ENCODE results near the gene TBC1D5. TPM values are rescaled to one million over a fixed set of nuclear protein-coding genes. Genes with fewer than 3 reads are reported as not detected.

The TBC1D5 gene
- polyA plus RNA-seq, 1 experiment = 27.0 TPM

DNA sequence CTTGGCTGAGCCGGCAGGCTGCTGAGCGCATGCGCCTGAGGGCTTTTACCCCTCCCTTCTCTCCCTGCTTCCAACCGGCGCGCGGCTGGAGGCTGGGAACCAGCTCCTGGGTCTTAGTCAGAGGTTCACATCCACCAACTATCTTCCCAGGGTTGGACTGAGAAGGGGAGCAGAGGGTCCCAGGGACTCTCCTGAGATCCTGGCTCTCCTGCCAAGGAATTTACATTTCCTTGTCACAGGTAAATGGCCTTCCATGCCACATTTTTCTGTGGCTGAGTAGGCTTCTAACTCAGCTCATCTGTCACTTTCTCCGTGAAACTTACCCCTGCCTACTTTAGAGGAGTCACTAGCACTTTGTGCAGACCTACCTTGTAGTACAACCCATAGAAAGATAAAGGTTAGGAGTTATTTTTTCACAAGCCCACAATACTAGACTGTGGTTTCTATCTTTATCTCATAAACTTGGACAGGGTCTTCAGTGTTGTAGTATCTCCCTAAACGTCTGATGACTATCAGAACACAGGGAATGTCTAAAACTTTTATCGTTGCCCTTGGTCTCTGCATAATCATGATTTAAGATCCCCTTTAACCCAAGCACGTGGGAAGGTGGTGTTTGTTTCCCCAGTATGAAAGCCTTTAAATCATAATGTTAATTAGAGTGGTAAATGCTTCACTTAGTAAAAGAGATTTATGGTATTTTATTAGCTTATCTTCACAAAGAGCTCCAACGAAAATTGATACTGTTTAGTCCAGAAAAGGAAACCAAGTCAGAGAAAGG lies 638 bp upstream of the TBC1D5 start:
- Histone ChIP-seq H3K4me3 (ENCODE audit: low read depth, low read length) (peak overlapping the region; percentile 82), H3K36me3 (ENCODE audit: control insufficient read depth, insufficient read depth, low read length) (no peaks in the 10 kb centered on the region), H3K27me3 (ENCODE audit: control insufficient read depth, insufficient read depth, low read length) (no peaks in the 10 kb centered on the region)
- DNase-seq (ENCODE audit: low read depth) = no peak
- ChIA-PET POLR2A (interaction anchor here (0.7 to 1.0 kb wide), 2 partner anchors 66 to 98 kb away, joined by 3 read pairs; no protein-coding TSS in a partner anchor), CTCF (interaction anchor here (1.7 to 2.4 kb wide), 2 partner anchors 68 to 98 kb away, joined by 5 to 7 read pairs; no protein-coding TSS in a partner anchor)
- no peak for TF ChIP-seq CTCF (IDR thresholded peaks at IDR 0.05; ENCODE audit: insufficient read depth, low read depth, low read length)

DNA sequence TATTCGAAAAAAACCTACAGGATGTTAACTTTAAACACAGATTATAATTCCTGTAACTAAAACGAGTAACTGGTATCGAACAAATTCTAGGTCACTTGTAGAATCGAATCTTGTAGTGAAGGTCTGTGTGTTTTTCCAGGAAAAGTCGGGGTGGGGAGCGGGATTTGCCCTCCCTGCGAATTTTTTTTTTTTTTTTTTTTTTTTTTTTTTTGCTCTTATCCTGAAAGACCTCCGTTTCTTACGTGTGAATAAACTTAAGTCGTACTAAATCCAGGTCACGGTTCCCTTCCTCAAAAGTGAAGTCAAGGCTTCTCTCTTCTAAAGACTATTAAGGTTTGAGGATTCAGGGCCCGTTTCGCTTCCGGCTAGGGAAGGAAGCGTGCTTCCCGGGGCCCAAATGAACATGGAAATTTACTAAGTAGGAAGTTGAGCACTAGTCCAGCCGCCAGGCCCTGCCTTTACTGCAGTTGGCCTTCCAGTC lies 770 bp downstream of the TBC1D5 start:
- no peaks in the 10 kb centered on the region for H3K36me3 ChIP-seq (ENCODE audit: control insufficient read depth, insufficient read depth, low read length)
- CTCF ChIA-PET = interaction anchor here (1.0 to 2.4 kb wide), 3 partner anchors 21 to 114 kb away, joined by 3 to 7 read pairs (median 3); no protein-coding TSS in a partner anchor
- H3K27me3 ChIP-seq (ENCODE audit: control insufficient read depth, insufficient read depth, low read length) = no peaks in the 10 kb centered on the region
- TF ChIP-seq CTCF (IDR thresholded peaks at IDR 0.05; ENCODE audit: insufficient read depth, low read depth, low read length) = no peak; the same call in 1 of the 2 replicates
- POLR2A ChIA-PET = no interaction called here
- peak; percentile 14 for DNase-seq (ENCODE audit: low read depth)
- H3K4me3 ChIP-seq (ENCODE audit: low read depth, low read length) = peak overlapping the region; percentile 82

GRCh38 chr3:17740721-17741141 lies 1.7 kb downstream of the TBC1D5 start:
- Histone ChIP-seq H3K4me3 (ENCODE audit: low read depth, low read length) (peak overlapping the region; percentile 21), H3K27me3 (ENCODE audit: control insufficient read depth, insufficient read depth, low read length) (no peaks in the 10 kb centered on the region), H3K36me3 (ENCODE audit: control insufficient read depth, insufficient read depth, low read length) (no peaks in the 10 kb centered on the region)
- no peak for DNase-seq (ENCODE audit: low read depth)
- POLR2A ChIA-PET = no interaction called here
- CTCF ChIA-PET = interaction anchor here (1.0 to 1.1 kb wide), 2 partner anchors 20 to 113 kb away, joined by 3 read pairs; no protein-coding TSS in a partner anchor
- TF ChIP-seq CTCF (IDR thresholded peaks at IDR 0.05; ENCODE audit: insufficient read depth, low read depth, low read length) = no peak

GRCh38 chr3:17738921-17739320 lies 3.5 kb downstream of the TBC1D5 start:
- ChIA-PET POLR2A (no interaction called here), CTCF (interaction anchor here (0.6 to 1.1 kb wide), 2 partner anchors 102 to 604 kb away, joined by 3 read pairs; no protein-coding TSS in a partner anchor)
- no peak overlapping the region for H3K4me3 ChIP-seq (ENCODE audit: low read depth, low read length)
- no peak for DNase-seq (ENCODE audit: low read depth)
- no peaks in the 10 kb centered on the region for H3K27me3 ChIP-seq (ENCODE audit: control insufficient read depth, insufficient read depth, low read length)
- no peaks in the 10 kb centered on the region for H3K36me3 ChIP-seq (ENCODE audit: control insufficient read depth, insufficient read depth, low read length)
- no peak for TF ChIP-seq CTCF (IDR thresholded peaks at IDR 0.05; ENCODE audit: insufficient read depth, low read depth, low read length)

DNA sequence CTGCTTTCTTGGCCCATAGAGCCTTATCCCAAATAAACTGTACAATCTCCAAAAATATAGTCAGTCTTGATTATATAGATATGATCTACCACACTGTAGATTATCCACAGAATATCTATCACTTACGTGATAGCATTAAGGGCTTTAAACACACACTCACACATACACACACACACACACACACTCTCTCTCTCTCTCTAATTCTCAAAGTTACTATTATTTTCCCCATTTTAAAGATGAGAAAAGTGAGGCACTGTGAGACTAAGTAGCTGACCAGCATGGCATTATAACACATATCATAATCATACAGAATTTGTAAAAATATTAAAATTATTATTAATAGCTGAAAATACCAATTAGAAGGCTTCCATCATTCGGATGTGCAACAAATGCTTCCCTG lies 4.2 kb downstream of the TBC1D5 start:
- TF ChIP-seq CTCF (IDR thresholded peaks at IDR 0.05; ENCODE audit: insufficient read depth, low read depth, low read length) = no peak
- Histone ChIP-seq H3K27me3 (ENCODE audit: control insufficient read depth, insufficient read depth, low read length) (no peaks in the 10 kb centered on the region), H3K4me3 (ENCODE audit: low read depth, low read length) (no peak overlapping the region), H3K36me3 (ENCODE audit: control insufficient read depth, insufficient read depth, low read length) (no peaks in the 10 kb centered on the region)
- ChIA-PET POLR2A (no interaction called here), CTCF (interaction anchor here (0.6 to 1.1 kb wide), 2 partner anchors 102 to 604 kb away, joined by 3 read pairs; no protein-coding TSS in a partner anchor)
- DNase-seq (ENCODE audit: low read depth) = no peak
